Activated CD8-positive, alpha-beta memory T cell treated with anti-CD3 and anti-CD28 coated beads for 4 hours (primary cell): Measurements from ENCODE around the gene DPEP3.
"Not testable (repeated sequence)": the region's sequence is repeated elsewhere in the genome, so short reads cannot be mapped to it uniquely, and the experiment has no call there.

Experiments used
- DNase-seq, 2 donors: peaks; one replicate each; pipeline ENCODE4 v3.0.0-alpha.2; 2020; ENCODE audit warnings: low read depth in 2 of 2

The DPEP3 gene

GRCh38 chr16:67993207-67994039 is 13.1 kb upstream of the DPEP3 start:
- peak; percentile 54 to 56 for DNase-seq

- DNase-seq, result no peak
These were observed 12.4 kb upstream of the DPEP3 start for GRCh38 chr16:67992661-67993206.

- no peak for DNase-seq
These were observed 9.7 kb upstream of the DPEP3 start for GRCh38 chr16:67990018-67990386.

GRCh38 chr16:67989322-67990017 is 9.2 kb upstream of the DPEP3 start:
- no peak for DNase-seq

GRCh38 chr16:67988675-67989074 is 8.4 kb upstream of the DPEP3 start:
- no peak for DNase-seq

GRCh38 chr16:67987460-67988160 is 7.3 kb upstream of the DPEP3 start:
- DNase-seq, result no peak

- DNase-seq, result no peak
These were observed 6.7 kb upstream of the DPEP3 start for GRCh38 chr16:67986949-67987348.

GRCh38 chr16:67982011-67982696 is 1.9 kb upstream of the DPEP3 start:
- DNase-seq, result no peak

GRCh38 chr16:67977469-67978227 is 2.7 kb downstream of the DPEP3 start:
- no peak for DNase-seq

- no peak for DNase-seq
These were observed 3.3 kb downstream of the DPEP3 start for GRCh38 chr16:67977005-67977404.

GRCh38 chr16:67976205-67976604 is 4.1 kb downstream of the DPEP3 start:
- no peak for DNase-seq

- no peak for DNase-seq
These were observed 4.8 kb downstream of the DPEP3 start for GRCh38 chr16:67975321-67976105.

GRCh38 chr16:67972285-67972684 is 8.0 kb downstream of the DPEP3 start:
- not testable (repeated sequence) for DNase-seq

- DNase-seq, result no peak
These were observed 9.2 kb downstream of the DPEP3 start for GRCh38 chr16:67971111-67971510.

GRCh38 chr16:67969254-67970039 is 10.9 kb downstream of the DPEP3 start:
- DNase-seq, result no peak

- peak; percentile 63 to 73 for DNase-seq
These were observed 11.7 kb downstream of the DPEP3 start, which contains the start of gene SLC12A4 for GRCh38 chr16:67968400-67969253. Gene SLC12A4 (minus strand): TSS chr16:67968637. CDS start chr16:67968553, 84 bp downstream.

- no peak for DNase-seq
These were observed 12.3 kb downstream of the DPEP3 start for GRCh38 chr16:67967958-67968399.
